ENCODE results near the gene RAG1.

RAG1 gene

DNA sequence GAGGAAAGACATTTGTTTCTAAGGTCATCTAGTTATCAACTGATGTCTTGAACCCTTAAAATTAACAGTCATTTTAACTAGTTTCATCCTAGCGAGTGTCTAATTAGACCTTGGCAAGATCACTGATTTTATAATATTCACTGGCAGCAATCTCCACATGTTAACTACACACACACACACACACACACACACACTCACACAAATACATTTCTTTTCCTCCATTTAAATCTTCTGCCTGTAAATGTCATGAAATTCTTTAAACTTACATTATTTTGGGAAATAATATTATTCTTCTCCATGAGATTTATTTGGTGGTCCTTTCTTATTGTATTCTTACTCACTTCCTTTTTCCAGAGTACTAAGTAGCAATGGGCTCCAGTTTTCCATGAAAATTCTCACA lies 23.6 kb downstream of the RAG1 start:
- no peak for DNase-seq

DNA sequence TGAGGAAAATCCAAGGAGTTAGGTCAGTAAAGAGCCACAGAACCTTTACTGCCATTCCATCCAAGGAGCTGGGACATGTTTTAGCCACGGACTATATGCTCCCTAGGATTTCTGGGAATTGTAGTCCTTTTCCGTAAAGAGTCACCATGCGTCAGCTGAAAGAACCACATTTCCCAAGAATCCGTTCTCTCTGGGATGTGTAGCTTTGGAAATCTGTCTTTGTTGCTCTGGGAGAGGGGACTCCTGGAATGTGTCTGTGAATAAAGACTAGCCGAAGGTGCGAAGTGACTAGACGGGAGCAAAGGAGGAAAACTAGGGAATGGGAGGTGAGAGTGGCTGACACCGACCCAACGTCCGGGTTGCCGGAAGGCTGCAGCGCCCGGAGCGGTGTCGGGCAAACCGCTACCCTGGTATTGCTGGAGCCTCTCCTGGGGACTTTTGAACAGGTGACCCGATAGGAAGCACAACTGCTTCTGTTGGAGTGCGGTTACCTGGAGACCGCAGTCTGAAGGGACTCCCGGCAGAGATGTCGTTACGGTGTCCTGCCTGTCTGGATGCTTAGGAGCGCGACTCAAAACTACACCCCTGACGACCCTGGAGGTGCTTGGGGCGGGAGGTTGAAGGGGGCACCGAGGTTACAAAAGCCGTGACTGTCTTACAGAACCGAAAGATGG lies 26.6 kb downstream of the RAG1 start, which contains the start of gene IFTAP:
TSS of gene IFTAP (plus strand) at position 187 of the 674 bp plus-strand sequence. CDS start 15,602 bp downstream, outside the sequence.
- peak; percentile 91 to 96 (median 96) for DNase-seq

DNA sequence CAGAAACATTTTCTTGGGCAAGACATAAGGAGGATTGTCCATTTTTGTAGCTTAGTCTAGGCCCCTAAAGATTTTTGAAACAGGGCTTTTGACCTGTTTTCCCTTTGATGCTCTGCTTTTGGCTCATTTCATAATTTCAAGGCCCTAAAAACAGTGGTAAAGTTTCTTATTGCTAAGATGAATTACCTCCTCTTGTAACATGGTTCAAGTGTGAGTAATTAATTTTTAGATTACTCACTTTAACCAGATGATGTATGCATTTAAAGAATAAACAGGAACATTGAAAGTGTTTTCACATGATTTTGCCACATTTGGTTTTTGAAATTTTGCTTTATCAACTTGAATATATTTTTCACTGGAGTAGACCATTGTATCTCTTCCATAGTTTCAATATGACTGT lies 29.1 kb downstream of the RAG1 start:
- no peak for DNase-seq

DNA sequence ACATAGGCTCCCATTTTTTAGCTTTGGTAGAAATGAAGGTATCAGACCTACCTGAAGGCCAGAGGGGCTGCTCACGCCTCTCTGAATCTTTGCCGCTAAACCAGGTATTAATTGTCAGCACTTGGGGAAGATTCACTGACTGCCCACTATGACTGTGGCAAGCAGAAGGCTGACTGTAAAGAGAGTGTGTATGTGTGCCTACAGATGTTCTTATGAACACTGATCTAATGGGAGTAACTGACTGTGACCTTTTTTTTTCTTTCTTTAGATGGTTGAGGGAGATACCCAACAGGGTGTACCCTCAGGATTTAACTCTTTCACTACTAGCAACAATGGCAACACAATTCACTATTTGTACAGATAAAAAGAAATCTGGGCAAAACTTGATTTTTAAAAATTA lies 30.2 kb downstream of the RAG1 start, which contains the start of gene RAG2:
TSS of gene RAG2 (minus strand) at position 186 of the 400 bp plus-strand sequence. CDS start 4,068 bp downstream, outside the sequence.
- no peak for DNase-seq

DNA sequence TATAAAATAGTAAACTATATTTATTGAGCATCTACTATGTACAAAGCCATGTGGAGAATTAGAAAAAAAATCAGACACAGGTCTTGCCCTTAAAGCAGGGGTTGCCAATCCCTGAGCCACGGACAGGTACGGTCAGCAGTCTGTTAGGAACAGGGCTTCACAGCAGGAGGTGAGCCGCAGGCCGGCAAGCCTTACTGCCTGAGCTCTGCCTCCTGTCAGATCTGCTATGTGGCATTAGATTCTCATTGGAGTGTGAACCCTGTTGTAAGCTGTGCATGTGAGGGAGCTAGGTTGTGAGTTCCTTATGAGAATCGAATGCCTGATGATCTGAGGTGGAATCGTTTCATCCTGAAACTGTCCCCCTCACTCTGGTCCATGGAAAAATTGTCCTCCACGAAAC lies 32.4 kb downstream of the RAG1 start:
- no peak for DNase-seq

- DNase-seq, result no peak
These were observed 33.3 kb downstream of the RAG1 start for GRCh38 chr11:36601155-36601554.

DNA sequence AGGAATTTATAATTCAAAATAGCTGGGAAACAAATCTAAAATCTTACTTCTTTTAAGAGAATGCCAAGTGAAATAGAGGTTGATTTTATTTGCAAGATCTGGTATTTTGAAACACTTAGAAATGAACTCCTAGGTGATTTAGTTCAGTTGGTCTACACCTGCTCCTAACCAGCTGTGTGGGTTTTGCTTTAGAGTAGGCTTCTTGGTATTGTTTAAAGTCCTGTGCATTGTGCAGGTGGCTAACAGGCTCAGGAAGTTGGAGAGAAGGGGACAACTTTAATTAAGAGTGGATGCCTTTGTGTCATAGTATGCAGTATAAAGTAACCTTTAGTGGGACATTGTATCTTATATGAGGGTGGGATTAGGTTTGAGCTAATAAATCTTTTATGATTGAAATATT lies 34.3 kb downstream of the RAG1 start:
- no peak for DNase-seq

- DNase-seq, result peak in 1 of 3 experiments; percentile 8
These were observed 37.7 kb downstream of the RAG1 start for GRCh38 chr11:36605221-36606216.

GRCh38 chr11:36608491-36609199 lies 40.8 kb downstream of the RAG1 start:
- no peak for DNase-seq

DNA sequence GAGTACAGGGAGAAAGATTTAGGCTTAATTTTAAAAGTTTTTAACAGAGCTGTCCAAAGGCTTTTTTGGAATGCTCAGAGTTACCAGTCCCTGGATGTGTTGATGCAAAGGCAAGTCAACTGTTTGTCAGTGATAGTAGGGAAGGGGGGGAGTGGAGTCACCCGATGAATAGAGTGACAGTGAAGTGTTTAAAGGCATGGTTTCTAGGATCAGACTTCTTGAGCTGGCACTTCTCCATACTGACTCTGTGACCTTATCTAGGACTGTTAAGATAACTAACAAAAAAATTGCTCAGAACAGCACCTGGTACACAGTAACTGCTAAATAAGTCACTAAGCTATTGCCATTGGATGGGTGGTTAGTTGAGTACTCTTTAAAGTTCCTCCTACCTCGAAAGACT lies 41.6 kb downstream of the RAG1 start:
- DNase-seq, result no peak

GRCh38 chr11:36615826-36616225 lies 48.0 kb downstream of the RAG1 start:
- DNase-seq, result no peak

- no peak for DNase-seq
These were observed 49.9 kb downstream of the RAG1 start for GRCh38 chr11:36617543-36618362.

GRCh38 chr11:36618363-36619047 lies 50.7 kb downstream of the RAG1 start:
- DNase-seq, result no peak

- peak in 1 of 3 experiments; percentile 52 for DNase-seq
These were observed 51.7 kb downstream of the RAG1 start for GRCh38 chr11:36619502-36619901.

DNA sequence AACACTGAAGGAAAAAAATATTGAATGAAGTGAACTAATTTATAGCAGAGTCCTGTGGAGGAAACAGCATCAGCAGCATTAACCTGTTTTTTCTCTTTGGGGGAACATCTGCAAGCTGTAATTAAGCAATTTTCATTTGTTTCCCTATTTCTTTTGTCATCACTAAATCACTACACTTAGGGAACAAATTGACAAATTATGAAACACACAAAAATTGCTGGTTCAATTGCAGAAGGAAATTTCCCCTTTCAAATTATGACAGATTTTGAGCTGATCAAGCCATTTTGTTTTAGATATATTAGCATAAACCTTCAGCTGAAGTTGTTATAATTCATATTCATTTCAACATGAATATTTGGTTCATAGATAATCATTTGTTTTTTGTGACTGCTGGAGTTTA lies 52.4 kb downstream of the RAG1 start:
- peak in 1 of 3 experiments; percentile 52 for DNase-seq

DNA sequence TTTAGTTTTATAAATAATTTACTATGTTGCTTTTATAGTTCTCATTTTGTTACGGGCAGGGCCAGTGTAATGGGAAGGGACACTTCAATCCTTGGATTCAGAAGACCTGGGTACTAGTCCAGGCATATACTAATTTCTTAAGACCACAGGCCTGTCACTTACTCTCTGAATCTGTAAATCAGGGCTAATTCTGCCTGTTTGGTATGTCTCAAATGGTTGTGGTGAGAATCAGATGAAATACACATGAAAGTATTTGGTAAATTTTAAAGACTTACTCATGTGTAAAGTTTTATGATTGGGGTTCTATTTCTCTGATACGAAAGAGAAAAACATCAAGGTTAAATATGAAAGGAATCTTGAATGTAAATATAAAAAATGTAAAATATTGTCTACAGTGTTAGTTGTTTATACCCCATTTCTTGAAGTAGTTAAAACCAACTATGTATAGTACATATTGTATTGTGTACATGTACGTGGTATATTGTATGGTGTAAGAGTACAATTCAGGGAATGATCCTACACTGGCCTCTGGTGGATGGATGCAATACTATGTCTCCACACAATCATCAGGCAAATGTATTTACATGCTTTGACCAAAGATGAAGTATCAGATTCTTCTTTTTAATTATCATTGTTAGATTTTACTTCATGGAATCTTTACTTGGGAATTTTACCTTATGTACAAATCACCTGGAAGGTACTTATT lies 54.8 kb downstream of the RAG1 start:
- DNase-seq, result peak; percentile 8 to 65 (median 19)

DNA sequence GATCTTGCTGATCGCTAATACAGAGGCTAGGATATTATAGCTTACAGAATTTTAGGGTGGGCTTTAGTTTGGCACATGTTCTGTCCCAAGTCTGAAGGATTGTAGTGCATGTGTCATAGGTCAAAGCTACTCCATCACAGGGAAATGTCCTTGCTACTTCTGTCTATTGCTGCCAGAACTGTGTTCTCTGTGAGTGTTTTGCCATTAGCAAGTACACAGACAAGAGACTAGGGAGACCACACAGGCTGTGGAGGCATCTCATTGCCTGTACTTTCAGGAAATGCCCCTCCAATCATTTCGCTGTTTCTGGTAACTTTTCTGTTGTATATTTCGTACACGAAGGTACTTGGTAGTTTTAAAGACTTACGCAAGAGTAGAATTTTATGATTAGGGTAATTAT lies 55.7 kb downstream of the RAG1 start:
- DNase-seq, result no peak

DNA sequence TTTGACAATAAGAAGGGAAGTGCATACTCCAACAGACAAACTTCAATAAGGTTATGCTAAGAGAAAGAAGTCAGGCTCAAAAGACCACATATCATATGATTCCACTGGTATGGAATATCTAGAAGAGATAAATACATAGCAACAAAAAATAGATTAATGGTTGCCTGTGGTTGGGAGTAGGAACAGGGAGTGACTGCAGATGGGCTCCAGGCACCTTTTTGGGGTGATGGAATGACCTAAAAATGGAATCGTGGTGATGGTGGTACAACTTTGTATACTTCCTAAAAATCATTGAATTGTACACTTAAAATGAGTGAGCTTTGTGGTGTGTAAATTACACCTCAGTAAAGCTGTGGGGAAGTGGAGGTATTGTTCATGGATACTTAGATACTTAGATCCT lies 59.2 kb downstream of the RAG1 start:
- no peak for DNase-seq

DNA sequence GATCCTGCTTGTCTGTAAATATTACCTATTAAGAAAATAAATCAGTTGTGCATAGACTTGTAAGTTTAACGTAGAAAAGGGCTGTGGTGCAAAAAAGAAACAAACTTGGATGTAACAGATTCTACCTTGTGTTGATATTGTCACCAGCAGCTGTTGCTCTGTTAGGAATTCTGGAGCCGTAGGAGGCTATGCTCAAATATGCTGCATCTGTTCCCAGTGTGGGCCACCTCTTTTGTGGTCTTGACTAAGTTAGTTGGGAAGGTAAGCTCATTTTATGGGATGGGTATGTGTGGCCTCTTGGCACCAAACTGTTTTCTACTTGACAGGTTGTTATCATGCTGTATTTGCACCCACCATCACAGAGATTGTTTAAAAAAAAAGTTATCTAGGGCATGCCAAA lies 59.7 kb downstream of the RAG1 start:
- no peak for DNase-seq

DNA sequence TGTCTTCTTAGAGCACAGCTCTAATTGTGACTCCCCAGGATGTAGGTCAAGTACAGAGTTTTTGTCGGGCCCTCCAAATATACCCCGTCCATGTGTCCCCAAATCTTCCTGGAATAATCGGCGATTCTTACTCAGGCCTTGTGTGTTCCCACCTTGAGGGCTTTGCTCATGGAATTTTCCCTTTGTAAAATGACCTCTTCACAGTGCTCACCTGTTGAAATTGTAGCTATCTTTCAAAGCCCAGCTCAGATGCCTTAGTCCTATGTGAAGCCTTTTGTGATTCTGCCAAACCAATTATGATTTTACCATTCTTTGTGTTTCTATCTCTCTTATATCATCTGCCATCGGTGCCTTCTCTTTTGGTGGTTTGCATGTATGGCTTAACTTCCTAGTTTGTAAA lies 60.3 kb downstream of the RAG1 start:
- DNase-seq, result no peak

- DNase-seq, result peak in 2 of 3 experiments; percentile 63 to 88
These were observed 61.0 kb downstream of the RAG1 start for GRCh38 chr11:36628765-36629244.
